Mesodermal cell (in vitro differentiated cells): ENCODE data around the gene LRRC3C.
"Not testable (repeated sequence)": the region's sequence is repeated elsewhere in the genome, so short reads cannot be mapped to it uniquely, and the experiment has no call there.

Source experiments
- H3K27ac ChIP-seq: 2 replicates; pipeline ENCODE4 v1.7.0; 2013; ENCODE audit warnings: mild to moderate bottlenecking, low read depth, low read length, moderate library complexity; ENCODE audit not compliant: severe bottlenecking
- H3K36me3 ChIP-seq: 2 replicates; pipeline ENCODE4 v1.7.1; 2013; ENCODE audit warnings: mild to moderate bottlenecking, low read length, moderate library complexity; ENCODE audit not compliant: control insufficient read depth, insufficient read depth
- H3K4me1 ChIP-seq: one replicate; pipeline ENCODE4 v1.7.1; 2013; ENCODE audit warnings: mild to moderate bottlenecking, low read length; ENCODE audit not compliant: insufficient read depth, control insufficient read depth, poor library complexity, severe bottlenecking
- H3K4me3 ChIP-seq: 2 replicates; pipeline ENCODE4 v1.7.0; 2013; ENCODE audit warnings: low read length, control low read depth, mild to moderate bottlenecking; ENCODE audit not compliant: insufficient read depth, poor library complexity, severe bottlenecking; ENCODE audit errors: extremely low read depth
- H3K9me3 ChIP-seq: 2 replicates; pipeline ENCODE4 v1.7.1; 2013; ENCODE audit warnings: mild to moderate bottlenecking, low read length, moderate library complexity; ENCODE audit not compliant: control insufficient read depth
- WGBS, 2 experiments: methylation state at CpG; one replicate each; pipeline ENCODE4 v1.1.5; 2013; ENCODE audit warnings: missing lambda C conversion rate in 2 of 2; ENCODE audit not compliant: insufficient coverage in 2 of 2; 5-methylcytosine and 5-hydroxymethylcytosine counted together

The LRRC3C gene

DNA sequence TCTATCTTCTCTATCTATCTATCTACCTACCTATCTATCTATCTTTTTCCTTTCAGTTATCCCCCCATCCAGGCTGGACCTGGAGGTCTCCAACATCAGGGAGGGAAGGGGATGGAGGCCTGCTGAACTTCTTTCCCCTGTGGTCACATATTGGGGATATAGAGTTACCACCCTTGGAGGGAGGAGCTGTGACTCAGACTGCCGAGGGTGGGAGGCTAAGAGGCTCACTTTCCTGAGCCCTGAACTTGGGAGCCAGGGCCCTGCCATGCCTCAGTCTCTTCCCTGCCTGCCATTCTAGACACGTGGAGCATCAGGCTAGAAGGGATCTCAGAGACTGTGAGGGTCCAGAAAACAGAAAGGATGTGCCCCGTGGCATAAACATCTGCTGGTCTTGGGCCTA, 8.4 kb downstream of the LRRC3C start:
- H3K27ac ChIP-seq, result no peak overlapping the region
- H3K4me3 ChIP-seq, result no peak overlapping the region
- no peaks in the 10 kb centered on the region for H3K9me3 ChIP-seq
- no peaks in the 10 kb centered on the region for H3K36me3 ChIP-seq
- 74 to 82% methylated on average over 2 to 3 of the region's 3 CpGs for WGBS, 2 experiments
- H3K4me1 ChIP-seq, result peaks cover 8% of the 10 kb centered on the region

DNA sequence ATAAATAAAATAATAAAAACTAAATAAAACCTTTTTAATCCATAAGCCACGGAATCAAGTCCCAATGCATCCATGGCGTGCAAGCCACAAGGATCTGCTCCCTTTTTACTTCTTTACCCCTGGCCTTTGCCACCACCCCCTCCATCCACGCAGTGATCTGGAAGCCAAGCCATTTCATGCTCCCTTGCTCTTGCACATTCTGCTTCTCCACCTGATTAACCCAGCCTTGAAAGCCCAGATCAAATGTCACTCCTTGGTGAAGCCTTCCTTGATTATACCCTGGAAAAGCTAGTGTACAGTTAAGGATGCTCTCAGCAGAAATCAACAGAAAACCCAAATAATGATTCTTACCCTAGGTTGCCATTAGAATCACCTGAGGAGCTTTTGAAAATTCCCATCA, 9.9 kb downstream of the LRRC3C start:
- peaks cover 8% of the 10 kb centered on the region for H3K4me1 ChIP-seq
- H3K27ac ChIP-seq, result no peak overlapping the region
- no peak overlapping the region for H3K4me3 ChIP-seq
- no peaks in the 10 kb centered on the region for H3K36me3 ChIP-seq
- no peaks in the 10 kb centered on the region for H3K9me3 ChIP-seq
- 90 to 91% methylated on average over 3 of the region's 3 CpGs for WGBS, 2 experiments

DNA sequence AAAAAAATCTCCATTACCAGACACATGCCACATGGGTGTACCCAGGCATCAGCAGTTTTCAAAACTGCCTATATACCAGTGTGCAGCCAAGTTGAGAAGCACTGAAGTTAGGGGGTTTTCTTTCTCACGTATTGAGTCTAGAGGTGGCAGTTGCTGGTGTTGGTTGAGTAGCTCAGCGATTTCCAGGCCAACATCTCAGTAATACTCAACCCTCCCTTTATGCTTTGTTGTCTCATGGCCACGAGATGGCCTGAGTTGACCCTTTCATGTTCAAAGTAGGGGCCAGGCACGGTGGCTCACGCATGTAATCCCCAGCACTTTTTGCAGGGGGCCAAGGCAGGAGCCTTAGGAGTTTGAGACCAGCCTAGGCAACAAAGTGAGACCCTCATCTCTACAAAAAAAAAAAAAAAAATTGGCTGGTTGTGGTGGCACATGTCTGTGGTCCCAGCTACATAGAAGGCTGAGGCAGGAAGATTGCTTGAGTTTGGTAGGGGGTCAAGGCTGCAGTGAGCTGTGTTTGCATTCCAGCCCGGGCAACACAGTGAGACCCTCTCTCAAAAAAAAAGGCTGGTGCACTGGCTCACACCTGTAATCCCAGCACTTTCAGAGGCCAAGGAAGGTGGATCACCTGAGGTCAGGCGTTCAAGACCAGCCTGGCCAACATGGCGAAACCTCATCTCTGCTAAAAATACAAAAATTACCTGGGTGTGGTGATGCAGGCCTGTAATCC, 10.8 kb downstream of the LRRC3C start:
- Histone ChIP-seq H3K27ac (no peak overlapping the region), H3K36me3 (no peaks in the 10 kb centered on the region), H3K9me3 (no peaks in the 10 kb centered on the region), H3K4me3 (no peak overlapping the region), H3K4me1 (peaks cover 8% of the 10 kb centered on the region)
- 86% methylated on average over 1 to 6 of the region's 8 CpGs for WGBS, 2 experiments

DNA sequence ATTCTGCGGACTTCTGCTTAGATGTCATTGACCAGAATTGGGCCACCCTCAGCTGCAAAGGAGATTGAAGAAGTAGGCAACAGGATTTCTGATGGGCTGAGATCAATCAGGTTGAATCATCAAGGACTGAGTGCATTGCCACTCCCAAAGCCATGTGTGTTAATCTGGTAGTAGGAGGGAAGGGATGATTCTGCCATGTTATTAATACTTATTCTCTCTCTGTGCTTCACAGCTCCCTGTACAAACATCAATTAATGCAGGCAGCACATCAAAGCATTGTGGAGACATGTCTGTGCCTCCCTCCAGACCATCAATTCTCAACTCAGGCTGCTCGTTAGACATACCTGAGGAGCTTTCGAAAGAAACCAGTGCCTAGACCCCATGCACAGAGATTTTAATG, 11.6 kb downstream of the LRRC3C start:
- Histone ChIP-seq H3K9me3 (no peaks in the 10 kb centered on the region), H3K4me1 (peaks cover 8% of the 10 kb centered on the region), H3K4me3 (no peak overlapping the region), H3K36me3 (no peaks in the 10 kb centered on the region), H3K27ac (no peak overlapping the region)
- WGBS, 2 experiments, result 90% methylated on average over 1 to 3 of the region's 3 CpGs

DNA sequence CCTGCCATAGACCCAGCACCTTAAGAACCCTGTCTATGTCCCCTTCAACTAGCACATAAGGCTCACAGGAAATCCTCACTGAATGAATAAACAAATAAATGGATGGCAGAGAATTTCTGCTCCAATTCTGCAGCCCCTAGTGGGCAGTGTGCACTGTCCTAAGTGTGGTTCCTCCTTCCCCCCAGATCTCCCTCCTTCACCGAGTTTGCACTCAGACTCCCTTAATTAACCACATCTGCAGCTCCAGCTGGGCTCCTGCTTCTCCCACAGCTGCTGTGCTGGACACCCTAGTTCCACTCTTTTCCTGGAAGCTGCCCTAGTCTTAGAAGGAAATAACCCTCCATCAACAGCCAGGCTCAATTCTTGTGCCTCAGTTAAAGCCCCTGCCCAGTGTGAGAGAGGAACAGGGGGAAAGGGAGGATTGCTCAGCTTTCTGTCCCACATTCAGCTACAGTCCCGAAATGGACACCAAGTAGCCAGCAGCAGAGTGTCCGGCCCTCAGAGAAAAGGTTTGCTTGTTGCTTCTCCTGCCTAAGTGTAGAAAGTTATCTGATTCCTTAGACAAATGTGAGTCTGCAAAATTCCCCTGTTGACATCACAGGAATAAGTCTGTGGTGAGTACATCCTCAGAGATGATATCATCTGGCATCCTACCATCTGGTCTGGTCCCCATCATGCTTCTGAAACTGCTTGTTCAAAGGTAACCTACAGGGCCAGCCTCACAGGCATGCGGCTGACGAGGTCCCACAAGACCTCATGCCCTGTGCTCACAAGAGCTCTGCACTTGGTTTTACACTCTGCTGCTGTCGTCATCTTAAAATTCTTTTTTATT, 12.3 kb downstream of the LRRC3C start:
- no peaks in the 10 kb centered on the region for H3K9me3 ChIP-seq
- no peaks in the 10 kb centered on the region for H3K36me3 ChIP-seq
- H3K4me1 ChIP-seq, result peaks cover 8% of the 10 kb centered on the region
- WGBS, 2 experiments, result 80 to 87% methylated on average over 5 to 6 of the region's 6 CpGs
- H3K4me3 ChIP-seq, result no peak overlapping the region
- H3K27ac ChIP-seq, result peak overlapping the region; percentile 7

DNA sequence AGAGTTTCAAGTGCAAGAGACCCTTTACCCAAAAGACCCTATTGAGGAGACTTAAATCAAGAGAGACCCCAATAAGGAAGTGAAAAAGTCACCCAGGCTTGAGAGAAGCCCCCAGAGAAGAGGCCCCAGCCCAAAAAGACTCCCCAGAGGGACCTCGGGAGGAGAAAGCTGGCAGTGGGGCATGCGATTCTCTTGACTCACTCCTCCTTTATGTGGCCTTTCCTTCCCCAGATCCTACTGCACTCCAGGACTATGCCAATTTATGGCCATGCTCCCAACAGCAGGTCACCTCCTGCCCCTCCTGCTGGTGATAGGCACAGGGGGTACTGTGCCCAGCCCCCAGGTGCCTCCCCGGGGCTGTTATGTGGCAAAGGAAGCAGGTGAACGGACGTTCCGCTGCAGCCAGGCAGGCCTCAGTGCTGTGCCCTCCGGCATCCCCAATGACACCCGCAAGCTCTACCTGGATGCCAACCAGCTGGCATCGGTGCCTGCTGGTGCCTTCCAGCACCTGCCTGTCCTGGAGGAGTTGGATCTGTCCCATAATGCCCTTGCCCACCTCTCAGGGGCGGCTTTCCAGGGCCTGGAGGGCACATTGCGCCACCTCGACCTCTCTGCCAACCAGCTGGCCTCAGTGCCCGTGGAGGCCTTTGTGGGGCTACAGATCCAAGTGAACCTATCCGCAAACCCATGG, 16.3 kb downstream of the LRRC3C start:
- H3K9me3 ChIP-seq, result no peaks in the 10 kb centered on the region
- no peaks in the 10 kb centered on the region for H3K36me3 ChIP-seq
- WGBS, 2 experiments, result 92 to 93% methylated on average over 14 of the region's 14 CpGs
- H3K4me1 ChIP-seq, result peaks cover 11% of the 10 kb centered on the region
- no peak overlapping the region for H3K4me3 ChIP-seq
- no peak overlapping the region for H3K27ac ChIP-seq

DNA sequence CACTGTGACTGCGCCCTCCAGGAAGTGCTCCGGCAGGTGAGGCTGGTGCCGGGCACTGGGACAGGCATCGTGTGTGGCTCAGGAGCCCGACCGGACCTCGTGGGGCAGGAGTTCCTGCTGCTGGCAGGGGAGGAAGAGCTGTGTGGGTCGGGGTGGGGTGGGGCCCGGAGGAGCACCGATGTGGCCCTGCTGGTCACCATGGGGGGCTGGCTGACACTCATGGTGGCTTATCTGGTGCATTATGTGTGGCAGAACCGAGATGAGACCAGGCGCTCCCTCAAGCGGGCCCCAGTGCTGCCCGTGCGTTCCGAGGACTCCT, 16.8 kb downstream of the LRRC3C start:
- no peaks in the 10 kb centered on the region for H3K9me3 ChIP-seq
- no peak overlapping the region for H3K27ac ChIP-seq
- no peaks in the 10 kb centered on the region for H3K36me3 ChIP-seq
- H3K4me3 ChIP-seq, result no peak overlapping the region
- H3K4me1 ChIP-seq, result peaks cover 13% of the 10 kb centered on the region
- WGBS, 2 experiments, result 88 to 91% methylated on average over 14 to 15 of the region's 16 CpGs

DNA sequence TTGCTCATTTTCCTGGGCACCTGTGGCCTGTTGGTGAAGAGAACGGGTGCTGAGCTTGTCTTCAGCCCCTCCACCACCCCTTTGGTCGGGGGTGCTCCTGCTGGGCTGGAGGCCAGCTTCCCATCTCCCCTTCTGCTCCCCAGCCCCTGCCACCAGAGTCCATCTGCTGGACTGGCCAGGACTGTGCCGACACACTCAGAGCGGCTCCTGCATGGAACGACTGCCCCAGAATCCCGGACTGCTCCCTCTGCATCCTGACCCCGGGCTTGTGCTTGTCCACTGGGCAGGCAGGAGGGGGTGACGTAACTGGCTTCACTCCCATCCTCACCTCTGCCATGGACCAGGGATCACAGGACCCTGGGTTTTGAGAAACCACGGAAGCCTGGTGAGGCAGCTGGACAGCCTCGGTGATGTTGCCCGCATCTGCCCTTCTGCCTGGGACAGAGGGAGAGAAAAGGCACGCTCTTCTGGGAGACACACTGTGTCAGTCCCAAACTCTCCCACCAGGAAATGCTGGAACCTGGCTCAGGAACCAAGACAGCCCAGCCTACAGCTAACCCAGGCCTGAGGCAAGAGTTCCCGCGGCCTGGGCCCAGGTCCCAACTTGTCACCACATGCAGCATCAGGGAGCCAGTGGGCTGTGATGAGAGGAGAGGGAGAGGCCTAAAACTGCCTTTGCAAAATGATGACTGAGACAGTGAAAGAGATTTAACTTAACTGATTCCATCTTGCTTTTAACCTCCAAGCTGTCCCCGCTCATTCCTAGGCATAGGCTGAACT, 19.2 kb downstream of the LRRC3C start:
- Histone ChIP-seq H3K9me3 (no peaks in the 10 kb centered on the region), H3K4me3 (no peak overlapping the region), H3K4me1 (peaks cover 8% of the 10 kb centered on the region), H3K36me3 (no peaks in the 10 kb centered on the region), H3K27ac (no peak overlapping the region)
- WGBS, 2 experiments, result 85 to 90% methylated on average over 11 to 13 of the region's 15 CpGs

DNA sequence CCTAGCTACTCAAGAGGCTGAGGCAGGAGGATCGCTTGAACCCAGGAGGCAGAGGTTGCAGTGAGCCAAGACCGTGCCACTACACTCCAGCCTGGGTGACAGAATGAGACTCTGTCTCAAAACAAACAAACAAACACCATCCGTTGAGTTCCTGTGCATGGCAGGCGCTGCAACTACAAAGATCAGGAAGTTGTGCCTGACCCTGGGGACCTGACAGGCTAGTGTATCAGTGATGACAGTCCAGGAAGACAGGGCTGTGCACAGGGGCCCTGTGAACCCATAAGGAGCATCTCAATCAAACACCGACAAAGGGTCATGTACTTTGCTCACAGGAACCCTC, 20.9 kb downstream of the LRRC3C start:
- H3K4me1 ChIP-seq, result peaks cover 11% of the 10 kb centered on the region
- WGBS, 2 experiments, result 83 to 89% methylated on average over 2 to 3 of the region's 5 CpGs
- not testable (repeated sequence) for H3K36me3 ChIP-seq, H3K4me3 ChIP-seq, H3K27ac ChIP-seq, H3K9me3 ChIP-seq

DNA sequence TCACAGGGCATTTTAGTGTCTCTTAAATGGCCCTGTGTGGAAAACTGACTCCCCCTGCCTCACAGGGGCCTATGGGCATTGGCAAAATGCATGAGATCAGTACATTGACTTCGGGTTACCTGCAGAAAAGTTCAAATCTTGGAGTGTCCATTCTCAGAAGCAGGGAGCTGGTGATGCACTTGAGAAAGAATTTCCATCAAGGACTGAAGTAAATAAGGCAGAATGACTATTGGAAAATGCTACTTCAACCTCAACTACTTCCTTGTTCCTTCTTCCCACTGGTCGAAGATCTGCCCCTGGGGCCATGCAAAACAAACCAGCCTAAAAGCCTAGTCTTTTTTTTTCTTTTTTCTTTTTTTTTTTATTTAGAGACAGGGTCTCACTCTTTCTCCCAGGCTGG, 21.5 kb downstream of the LRRC3C start:
- Histone ChIP-seq H3K36me3 (no peaks in the 10 kb centered on the region), H3K9me3 (no peaks in the 10 kb centered on the region), H3K4me3 (no peak overlapping the region), H3K27ac (no peak overlapping the region), H3K4me1 (peaks cover 11% of the 10 kb centered on the region)
- WGBS, 2 experiments, result 86% methylated on average over 1 of the region's 2 CpGs; no CpG with 5 or more reads in 1 of the 2 experiments
